HG03342 (cell line): ENCODE measurements around the gene THBS2.
"Not testable (repeated sequence)": the region's sequence is repeated elsewhere in the genome, so short reads cannot be mapped to it uniquely, and the experiment has no call there.

Experiments used
- ATAC-seq: cut with Tn5 transposase; IDR thresholded peaks from one replicate; pipeline ENCODE4 v1.9.1; 2021; ENCODE audit warnings: mild to moderate bottlenecking, moderate library complexity; ENCODE audit not compliant: unreplicated experiment

Gene THBS2

GRCh38 chr6:169253337-169254238, at the start of gene THBS2:
Gene THBS2, minus strand, starts transcription at chr6:169253846. Its CDS starts 3,062 bp downstream, at chr6:169250784.
- ATAC-seq: no peak

- ATAC-seq: no peak
Measured at GRCh38 chr6:169302716-169303115, 49.1 kb upstream of the THBS2 start.

- no peak for ATAC-seq
Measured at GRCh38 chr6:169302255-169302654, 48.6 kb upstream of the THBS2 start.

GRCh38 chr6:169300916-169301315, 47.3 kb upstream of the THBS2 start:
- no peak for ATAC-seq

GRCh38 chr6:169298626-169299025, 45.0 kb upstream of the THBS2 start:
- ATAC-seq: not testable (repeated sequence)

GRCh38 chr6:169296622-169297021, 43.0 kb upstream of the THBS2 start:
- no peak for ATAC-seq

GRCh38 chr6:169296170-169296569, 42.5 kb upstream of the THBS2 start:
- ATAC-seq: no peak

- ATAC-seq: no peak
Measured at GRCh38 chr6:169293196-169293595, 39.5 kb upstream of the THBS2 start.

- ATAC-seq: no peak
Measured at GRCh38 chr6:169292338-169293124, 38.9 kb upstream of the THBS2 start.

- ATAC-seq: no peak
Measured at GRCh38 chr6:169291646-169292337, 38.1 kb upstream of the THBS2 start.

- no peak for ATAC-seq
Measured at GRCh38 chr6:169291148-169291547, 37.5 kb upstream of the THBS2 start.

- ATAC-seq: no peak
Measured at GRCh38 chr6:169289619-169290339, 36.1 kb upstream of the THBS2 start.

- ATAC-seq: no peak
Measured at GRCh38 chr6:169289257-169289618, 35.6 kb upstream of the THBS2 start.

- no peak for ATAC-seq
Measured at GRCh38 chr6:169288591-169288990, 34.9 kb upstream of the THBS2 start.

GRCh38 chr6:169287675-169288074, 34.0 kb upstream of the THBS2 start:
- ATAC-seq: no peak

- ATAC-seq: no peak
Measured at GRCh38 chr6:169286961-169287360, 33.3 kb upstream of the THBS2 start.

GRCh38 chr6:169285165-169285564, 31.5 kb upstream of the THBS2 start:
- ATAC-seq: no peak

GRCh38 chr6:169283924-169284323, 30.3 kb upstream of the THBS2 start:
- ATAC-seq: no peak

GRCh38 chr6:169282043-169282442, 28.4 kb upstream of the THBS2 start:
- ATAC-seq: no peak

- ATAC-seq: no peak
Measured at GRCh38 chr6:169277619-169278018, 24.0 kb upstream of the THBS2 start.

GRCh38 chr6:169274781-169275180, 21.1 kb upstream of the THBS2 start:
- ATAC-seq: no peak
